Heart left ventricle (tissue), 16 donors: Measurements from ENCODE around the gene ACSBG1. TPM values are rescaled to one million over a fixed set of nuclear protein-coding genes. Genes with fewer than 3 reads are reported as not detected.

ENCODE experiments used
- ATAC-seq, 4 donors: fragments of 200-7000 bp; cut with Tn5 transposase; one replicate each; pipeline ENCODE4 v1.9.1; 2020 to 2022; ENCODE audit warnings: moderate library complexity in 4 of 4, mild to moderate bottlenecking in 3 of 4, moderate number of reproducible peaks in 1 of 4
- DNase-seq, 5 donors: peaks; one replicate each; pipeline ENCODE4 v3.0.0-alpha.2; 2020
- H3K27ac ChIP-seq, 12 donors: fragments of 200-600 bp; sonication (generic) in 4 of 12; one replicate each; pipeline versions ENCODE4 v1.5.0 to v1.8.0; 2016 to 2022; ENCODE audit warnings: mild to moderate bottlenecking in 2 of 12
- H3K27me3 ChIP-seq, 9 donors: fragments of 200-600 bp; sonication (generic) in 2 of 9; one replicate each; pipeline versions ENCODE4 v1.5.1 to v1.8.0; 2016 to 2022; ENCODE audit warnings: mild to moderate bottlenecking in 3 of 9
- H3K36me3 ChIP-seq, 9 donors: fragments of 200-600 bp; sonication (generic) in 2 of 9; one replicate each; pipeline versions ENCODE4 v1.5.0 to v1.8.0; 2018 to 2022; ENCODE audit warnings: mild to moderate bottlenecking in 2 of 9
- H3K4me1 ChIP-seq, 12 donors: fragments of 200-600 bp; sonication (generic) in 4 of 12; one replicate each; pipeline versions ENCODE4 v1.5.0 to v1.8.0; 2016 to 2022; ENCODE audit warnings: mild to moderate bottlenecking in 3 of 12
- H3K4me3 ChIP-seq, 12 donors: fragments of 200-600 bp; sonication (generic) in 4 of 12; one replicate each; pipeline versions ENCODE4 v1.5.0 to v1.8.0; 2017 to 2022; ENCODE audit warnings: mild to moderate bottlenecking in 9 of 12, moderate library complexity in 4 of 12
- H3K9me3 ChIP-seq, 12 donors: fragments of 200-600 bp; sonication (generic) in 4 of 12; one replicate each; pipeline versions ENCODE4 v1.5.0 to v1.8.0; 2016 to 2022; ENCODE audit warnings: mild to moderate bottlenecking in 1 of 12
- POLR2A ChIP-seq, 2 donors: fragments of 450-650 bp; IDR thresholded peaks; one replicate each; pipeline ENCODE4 v1.6.1; 2017; ENCODE audit warnings: antibody characterized with exemption in 2 of 2, mild to moderate bottlenecking in 2 of 2, moderate library complexity in 2 of 2
- WGBS, 4 donors: extraction: QIAGEN DNeasy Blood & Tissue Kit in 2 of 4; methylation state at CpG; one replicate each; pipeline versions ENCODE4 v1.1.5 to v1.1.7; 2013 to 2018; 5-methylcytosine and 5-hydroxymethylcytosine counted together
- intact Hi-C, 10 donors: fragments of 100-400 bp; cut with DNase I; formaldehyde crosslinking; loops; one replicate each; pipeline versions ENCODE4 v1.11.1 to v1.14.2; 2022
- polyA plus RNA-seq, 2 donors: library from polyadenylated mRNA; stranded (reverse); fragments of 200-250 nt; gene quantifications; one replicate each; pipeline ENCODE4 v1.2.3, GENCODE V29; 2013
- total RNA-seq, 9 donors: library from RNA; depleted of rRNA in 2 of 9; stranded (reverse); fragments of >200 nt in 2 of 9; fragmentation: NEBNext Ultra II Directional in 3 of 9; extraction: Animal tissue kit (Norgen Biotek cat#: 25700) in 3 of 9; gene quantifications; one replicate each; pipeline versions ENCODE4 v1.1.0 to v1.2.4, GENCODE V29; 2016 to 2023
- TF ChIP-seq, protein P1 (sequence below), 12 donors: fragments of 200-600 bp; sonication (generic) in 4 of 12; IDR thresholded peaks; one replicate each; pipeline versions ENCODE4 v1.5.0 to v1.8.0; 2018 to 2022; ENCODE audit warnings: antibody characterized with exemption in 12 of 12, mild to moderate bottlenecking in 5 of 12
- donor health status: ischemic (EF 13 %, LVEDD 7.1; RV severe dilation, severe dysfunction).
- donor health status: healthy with polysubstance abuse.
- donor health status: DM: no; HTN: yes; CAD: no.
- donor health status: DM: no; HTN: no; CAD: no.
- donor health status: ischemic (EF 25% LVEDD 6.9; RV normal size, moderate dysfunction).
- donor health status: ischemic (EF 25% LVEDD 5.7; RV mildly dilated, moderate dysfunction).
- donor health status: healthy.
- donor health status: DM: yes; HTN: yes; CAD: no.
- donor health status: ischemic (EF 35%, LVEDD 5.7; RV mildly dilated, moderate dysfunction).
- donor health status: nonischemic (EF 11% LVEDD 7.7; RV severe dilation, severe dysfunction).
- donor health status: DM: yes; HTN: yes; CAD: no.
- donor health status: PGD.
- donor health status: ischemic (EF 29% LVEDD 5.4; RV normal size, mild dysfunction).
- donor health status: nonischemic (EF 23%, LVEDD 6.1; RV moderate dilation, normal function).

The ACSBG1 gene
- total and polyA plus RNA-seq, 11 donors = 0.05 to 1.2 (median 0.16) TPM; not detected in 5

DNA sequence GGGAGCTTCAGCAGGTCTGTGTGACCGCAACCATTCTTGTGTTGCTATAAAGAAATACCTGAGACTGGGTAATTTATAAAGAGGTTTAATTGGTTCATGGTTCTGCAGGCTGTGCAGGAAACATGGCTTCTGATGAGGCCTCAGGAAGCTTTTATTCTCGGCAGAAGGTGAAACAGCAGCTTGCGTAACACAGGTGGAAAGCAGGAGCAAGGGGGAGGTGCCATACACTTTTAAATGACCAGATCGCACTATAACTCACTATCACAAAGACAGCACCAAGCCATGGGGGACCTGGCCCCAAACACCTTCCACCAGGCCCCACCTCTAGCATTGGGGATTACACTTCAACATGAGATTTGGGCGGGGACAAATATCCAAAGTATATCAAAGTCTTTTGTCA is 94.8 kb downstream of the ACSBG1 start:
- no peak overlapping the region for H3K27ac ChIP-seq
- intact Hi-C loops = loop anchor here in 1 of 10 donors (10.0 kb wide), 1 partner anchor 55 kb away; no protein-coding TSS in a partner anchor
- no peak for TF ChIP-seq POLR2A (IDR thresholded peaks at IDR 0.05)
- TF ChIP-seq, protein P1, sequence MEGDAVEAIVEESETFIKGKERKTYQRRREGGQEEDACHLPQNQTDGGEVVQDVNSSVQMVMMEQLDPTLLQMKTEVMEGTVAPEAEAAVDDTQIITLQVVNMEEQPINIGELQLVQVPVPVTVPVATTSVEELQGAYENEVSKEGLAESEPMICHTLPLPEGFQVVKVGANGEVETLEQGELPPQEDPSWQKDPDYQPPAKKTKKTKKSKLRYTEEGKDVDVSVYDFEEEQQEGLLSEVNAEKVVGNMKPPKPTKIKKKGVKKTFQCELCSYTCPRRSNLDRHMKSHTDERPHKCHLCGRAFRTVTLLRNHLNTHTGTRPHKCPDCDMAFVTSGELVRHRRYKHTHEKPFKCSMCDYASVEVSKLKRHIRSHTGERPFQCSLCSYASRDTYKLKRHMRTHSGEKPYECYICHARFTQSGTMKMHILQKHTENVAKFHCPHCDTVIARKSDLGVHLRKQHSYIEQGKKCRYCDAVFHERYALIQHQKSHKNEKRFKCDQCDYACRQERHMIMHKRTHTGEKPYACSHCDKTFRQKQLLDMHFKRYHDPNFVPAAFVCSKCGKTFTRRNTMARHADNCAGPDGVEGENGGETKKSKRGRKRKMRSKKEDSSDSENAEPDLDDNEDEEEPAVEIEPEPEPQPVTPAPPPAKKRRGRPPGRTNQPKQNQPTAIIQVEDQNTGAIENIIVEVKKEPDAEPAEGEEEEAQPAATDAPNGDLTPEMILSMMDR (IDR thresholded peaks at IDR 0.05) = no peak
- ATAC-seq = no peak
- H3K36me3 ChIP-seq = no peaks in the 10 kb centered on the region
- H3K9me3 ChIP-seq = no peaks in the 10 kb centered on the region
- no peak for DNase-seq
- 85 to 96% (median 93%) methylated on average over 5 of the region's 5 CpGs for WGBS, 4 donors
- H3K27me3 ChIP-seq = no peaks in the 10 kb centered on the region
- no peak overlapping the region for H3K4me3 ChIP-seq
- no peaks in the 10 kb centered on the region for H3K4me1 ChIP-seq

GRCh38 chr15:78133801-78134200 is 100.6 kb downstream of the ACSBG1 start:
- no peak for ATAC-seq
- intact Hi-C loops = loop anchor here in 9 of 10 donors (5.0 to 10.0 kb wide), 4 partner anchors 38 to 108 kb away; no protein-coding TSS in a partner anchor
- no peaks in the 10 kb centered on the region for H3K27me3 ChIP-seq

GRCh38 chr15:78131295-78132061 is 102.9 kb downstream of the ACSBG1 start, which contains the start of gene CIB2:
CIB2 (minus strand) TSS chr15:78131445; CDS start chr15:78131215, 230 bp downstream.
- Histone ChIP-seq H3K27ac (peak within 1 kb of the TSS; percentile 58 to 93 (median 80)), H3K9me3 (no peaks in the 10 kb centered on the region), H3K4me1 (peaks cover 0 to 18% (median 7%) of the 10 kb centered on the region in 12 donors), H3K27me3 (no peaks in the 10 kb centered on the region), H3K36me3 (no peaks in the 10 kb centered on the region), H3K4me3 (peak within 1 kb of the TSS; percentile 58 to 97 (median 76))
- TF ChIP-seq POLR2A (IDR thresholded peaks at IDR 0.05) = peak in 1 of 2 donors; percentile 47
- TF ChIP-seq, protein P1 (IDR thresholded peaks at IDR 0.05) = peak; percentile 52 to 93 (median 83)
- DNase-seq = peak; percentile 76 to 90 (median 78)
- intact Hi-C loops = loop anchor here in 9 of 10 donors (2.0 to 10.0 kb wide), 5 partner anchors 41 to 111 kb away; no protein-coding TSS in a partner anchor
- 0 to 1% (median 0%) methylated on average over 25 to 79 of the region's 79 CpGs for WGBS, 4 donors
- ATAC-seq = peak; percentile 48 to 95 (median 86)

More at GRCh38 chr15:78133801-78134200, 100.6 kb downstream of the ACSBG1 start:
- no peak overlapping the region for H3K27ac ChIP-seq
- no peak overlapping the region for H3K4me3 ChIP-seq
- H3K4me1 ChIP-seq = peaks cover 0 to 18% (median 7%) of the 10 kb centered on the region in 12 donors
- no peak for DNase-seq
- TF ChIP-seq, protein P1 (IDR thresholded peaks at IDR 0.05) = no peak
- TF ChIP-seq POLR2A (IDR thresholded peaks at IDR 0.05) = no peak
- 93 to 100% (median 97%) methylated on average over 2 of the region's 2 CpGs for WGBS, 4 donors
- H3K9me3 ChIP-seq = no peaks in the 10 kb centered on the region
- H3K36me3 ChIP-seq = no peaks in the 10 kb centered on the region
